A549 (cell line): ENCODE results near the gene OBSCN. TPM values are rescaled to one million over a fixed set of nuclear protein-coding genes. Genes with fewer than 3 reads are reported as not detected.
A peak's percentile ranks its signal among the peaks of the same experiment; 100 is the strongest.

Experiments used
- ATAC-seq, 2 experiments: fragments of 200-7000 bp in 1 of 2; fragments of >200 bp in 1 of 2; cut with Nextera tagmentation in 1 of 2; cut with Tn5 transposase in 1 of 2; 3 replicates each; pipeline versions ENCODE4 v1.8.0 to v1.9.1; 2018 to 2020; ENCODE audit warnings: mild to moderate bottlenecking in 1 of 2, moderate library complexity in 1 of 2
- CTCF ChIA-PET: fragments of 300-600 bp; sonication (Branson Sonifier 250); formaldehyde crosslinking; extraction: SDS; loops from one replicate; lab custom pipeline; 2021; ENCODE audit warnings: antibody characterized with exemption, inconsistent platforms; lab: Yijun Ruan, JAX
- POLR2A ChIA-PET: fragments of 350-600 bp; formaldehyde crosslinking; extraction: SDS; loops from one replicate; lab custom pipeline; 2021; ENCODE audit warnings: antibody characterized with exemption, inconsistent platforms; lab: Yijun Ruan, JAX
- DNase-seq, 2 experiments: peaks; one replicate each; pipeline versions ENCODE4 v3.0.0 to v3.0.0-alpha.2; 2011 to 2016; ENCODE audit warnings: low read depth in 1 of 2, low spot score in 1 of 2
- FAIRE-seq: peaks from 2 replicates; lab custom pipeline; 2011; peaks lifted over from hg19 to GRCh38; lab: Jason Lieb, UNC
- H3K27ac ChIP-seq, 2 experiments: fragments of >200 bp; sonication (Bioruptor Twin); formaldehyde crosslinking; 3 replicates each; pipeline ENCODE4 v1.5.1; 2016 to 2017
- H3K4me1 ChIP-seq: fragments of >200 bp; sonication (Bioruptor Twin); formaldehyde crosslinking; 3 replicates; pipeline ENCODE4 v1.6.1; 2016
- H3K4me2 ChIP-seq: fragments of >200 bp; sonication (Bioruptor Twin); formaldehyde crosslinking; 3 replicates; pipeline ENCODE4 v1.6.1; 2016
- H3K4me3 ChIP-seq: fragments of >200 bp; sonication (Bioruptor Twin); formaldehyde crosslinking; 3 replicates; pipeline ENCODE4 v1.5.1; 2016
- H3K9me3 ChIP-seq: fragments of >200 bp; sonication (Bioruptor Twin); formaldehyde crosslinking; 3 replicates; pipeline ENCODE4 v1.6.1; 2016
- BHLHE40 ChIP-seq: IDR thresholded peaks from 2 replicates; pipeline ENCODE4 v1.6.1; 2012; ENCODE audit warnings: low read depth, low read length, inconsistent platforms
- CEBPB ChIP-seq, 2 experiments: fragments of >200 bp in 1 of 2; sonication (Bioruptor Twin) in 1 of 2; formaldehyde crosslinking in 1 of 2; IDR thresholded peaks; 2 replicates each; pipeline ENCODE4 v1.6.1; 2012 to 2016
- CHD2 ChIP-seq: fragments of 150-350 bp; IDR thresholded peaks from 2 replicates; pipeline ENCODE4 v1.6.1; 2014; ENCODE audit warnings: low read length; ENCODE audit not compliant: partially characterized antibody
- CHD4 ChIP-seq: fragments of 200-600 bp; sonication (generic); IDR thresholded peaks from 2 replicates; pipeline ENCODE4 v1.6.1; 2016; ENCODE audit warnings: antibody characterized with exemption, mild to moderate bottlenecking, borderline replicate concordance
- EHMT2 ChIP-seq: fragments of 200-600 bp; sonication (generic); IDR thresholded peaks from 2 replicates; pipeline ENCODE4 v1.6.1; 2016; ENCODE audit warnings: antibody characterized with exemption, low read depth, mild to moderate bottlenecking, moderate library complexity
- EP300 ChIP-seq, 2 experiments: fragments of >200 bp; sonication (Bioruptor Twin); formaldehyde crosslinking; IDR thresholded peaks; 2 replicates in 1 of 2; 3 replicates in 1 of 2; pipeline ENCODE4 v1.6.1; 2016 to 2017
- ESRRA ChIP-seq: fragments of 150-350 bp; IDR thresholded peaks from 2 replicates; pipeline ENCODE4 v1.6.1; 2014; ENCODE audit warnings: mild to moderate bottlenecking, low read length, borderline replicate concordance
- FOSB ChIP-seq: fragments of 250-450 bp; sonication (Bioruptor Pico); IDR thresholded peaks from 2 replicates; pipeline ENCODE4 v1.5.0; 2020; ENCODE audit warnings: mild to moderate bottlenecking, moderate library complexity
- FOXS1 ChIP-seq: fragments of 250-450 bp; sonication (Bioruptor Pico); IDR thresholded peaks from 2 replicates; pipeline ENCODE4 v1.5.0; 2020; ENCODE audit warnings: mild to moderate bottlenecking, moderate library complexity
- GATA3 ChIP-seq: IDR thresholded peaks from 2 replicates; pipeline ENCODE4 v1.6.1; 2012; ENCODE audit warnings: borderline replicate concordance
- HOXA7 ChIP-seq: fragments of 250-450 bp; sonication (Bioruptor Pico); IDR thresholded peaks from 2 replicates; pipeline ENCODE4 v1.5.0; 2020; ENCODE audit warnings: mild to moderate bottlenecking, moderate library complexity
- HOXB13 ChIP-seq: fragments of 250-450 bp; sonication (Bioruptor Pico); IDR thresholded peaks from 2 replicates; pipeline ENCODE4 v1.5.0; 2020; ENCODE audit warnings: low read depth, mild to moderate bottlenecking, moderate library complexity
- JUN ChIP-seq, 2 experiments: fragments of >200 bp; sonication (Bioruptor Twin); formaldehyde crosslinking; IDR thresholded peaks; 2 replicates in 1 of 2; 3 replicates in 1 of 2; pipeline ENCODE4 v1.6.1; 2016 to 2017
- JUNB ChIP-seq: fragments of >200 bp; sonication (Bioruptor Twin); formaldehyde crosslinking; IDR thresholded peaks from 2 replicates; pipeline ENCODE4 v1.6.1; 2016
- KDM5A ChIP-seq: fragments of 200-600 bp; sonication (generic); IDR thresholded peaks from 2 replicates; pipeline ENCODE4 v1.6.1; 2016; ENCODE audit warnings: antibody characterized with exemption, mild to moderate bottlenecking
- MYC ChIP-seq: IDR thresholded peaks from 2 replicates; pipeline ENCODE4 v1.6.1; 2012; ENCODE audit warnings: mild to moderate bottlenecking, inconsistent platforms, low read length, improper control_type of control experiment, borderline replicate concordance
- NFE2L2 ChIP-seq: fragments of 150-350 bp; conservative IDR thresholded peaks from 2 replicates; pipeline ENCODE4 v1.6.1; 2014; ENCODE audit warnings: low read length
- NPAS2 ChIP-seq: fragments of 250-450 bp; sonication (Bioruptor Pico); IDR thresholded peaks from 2 replicates; pipeline ENCODE4 v1.8.0; 2022; ENCODE audit warnings: mild to moderate bottlenecking, moderate library complexity, borderline replicate concordance
- POLR2A ChIP-seq: IDR thresholded peaks from 2 replicates; pipeline ENCODE4 v1.6.1; 2012; ENCODE audit warnings: mild to moderate bottlenecking, low read length
- RAD21 ChIP-seq, 2 experiments: fragments of >200 bp in 1 of 2; sonication (Bioruptor Twin) in 1 of 2; formaldehyde crosslinking in 1 of 2; IDR thresholded peaks in 1 of 2; conservative IDR thresholded peaks in 1 of 2; 2 replicates in 1 of 2; 3 replicates in 1 of 2; pipeline ENCODE4 v1.6.1; 2012 to 2018; ENCODE audit warnings: inconsistent platforms in 1 of 2
- RARB ChIP-seq: fragments of 250-450 bp; sonication (Bioruptor Pico); IDR thresholded peaks from 2 replicates; pipeline ENCODE4 v1.8.0; 2021; ENCODE audit warnings: mild to moderate bottlenecking, moderate library complexity
- REST ChIP-seq: fragments of 200-600 bp; sonication (generic); IDR thresholded peaks from 2 replicates; pipeline ENCODE4 v1.6.1; 2016; ENCODE audit warnings: antibody characterized with exemption, mild to moderate bottlenecking, moderate library complexity
- RFX5 ChIP-seq: fragments of 450-650 bp; IDR thresholded peaks from 2 replicates; pipeline ENCODE4 v1.7.1; 2014; ENCODE audit warnings: antibody characterized with exemption, mild to moderate bottlenecking, moderate library complexity
- SMC3 ChIP-seq: fragments of >200 bp; sonication (Bioruptor Twin); formaldehyde crosslinking; IDR thresholded peaks from 3 replicates; pipeline ENCODE4 v1.6.1; 2018; ENCODE audit warnings: inconsistent platforms
- SREBF2 ChIP-seq: fragments of 450-650 bp; IDR thresholded peaks from 2 replicates; pipeline ENCODE4 v1.6.1; 2014; ENCODE audit warnings: mild to moderate bottlenecking, moderate library complexity
- TFCP2L1 ChIP-seq: fragments of 250-450 bp; sonication (Bioruptor Pico); IDR thresholded peaks from 2 replicates; pipeline ENCODE4 v1.5.0; 2021; ENCODE audit warnings: mild to moderate bottlenecking
- ZC3H11A ChIP-seq: fragments of 450-650 bp; IDR thresholded peaks from 2 replicates; pipeline ENCODE4 v1.6.1; 2014; ENCODE audit warnings: antibody characterized with exemption, mild to moderate bottlenecking
- ZFP36 ChIP-seq: fragments of 450-650 bp; IDR thresholded peaks from 2 replicates; pipeline ENCODE4 v1.6.1; 2014; ENCODE audit warnings: borderline replicate concordance; ENCODE audit not compliant: partially characterized antibody
- ZNF302 ChIP-seq: fragments of 250-450 bp; sonication (Bioruptor Pico); IDR thresholded peaks from 2 replicates; pipeline ENCODE4 v1.9.0; 2021; ENCODE audit warnings: inconsistent platforms, mild to moderate bottlenecking, moderate library complexity
- ZSCAN20 ChIP-seq: fragments of 250-450 bp; sonication (Bioruptor Pico); IDR thresholded peaks from 2 replicates; pipeline ENCODE4 v1.8.0; 2022; ENCODE audit warnings: mild to moderate bottlenecking, moderate library complexity
- WGBS: methylation state at CpG from one replicate; pipeline ENCODE4 v1.1.6; 2017; ENCODE audit errors: missing lambda C conversion rate; 5-methylcytosine and 5-hydroxymethylcytosine counted together
- polyA plus RNA-seq, 4 experiments: library from polyadenylated mRNA; depleted of rRNA in 3 of 4; stranded (reverse); fragments of >200 nt; fragmentation: RNase III in 1 of 4; extraction: RNeasy Plus Mini Kit Qiagen cat#74134 plus additional on column Dnase treatment in 1 of 4; gene quantifications; 2 replicates in 3 of 4; 3 replicates in 1 of 4; pipeline ENCODE4 v1.2.3, GENCODE V29; 2011 to 2017

Gene OBSCN
- polyA plus RNA-seq, 2 of the 4 experiments (the other 2 are of a cell fraction), result 3.1 to 6.8 TPM

DNA sequence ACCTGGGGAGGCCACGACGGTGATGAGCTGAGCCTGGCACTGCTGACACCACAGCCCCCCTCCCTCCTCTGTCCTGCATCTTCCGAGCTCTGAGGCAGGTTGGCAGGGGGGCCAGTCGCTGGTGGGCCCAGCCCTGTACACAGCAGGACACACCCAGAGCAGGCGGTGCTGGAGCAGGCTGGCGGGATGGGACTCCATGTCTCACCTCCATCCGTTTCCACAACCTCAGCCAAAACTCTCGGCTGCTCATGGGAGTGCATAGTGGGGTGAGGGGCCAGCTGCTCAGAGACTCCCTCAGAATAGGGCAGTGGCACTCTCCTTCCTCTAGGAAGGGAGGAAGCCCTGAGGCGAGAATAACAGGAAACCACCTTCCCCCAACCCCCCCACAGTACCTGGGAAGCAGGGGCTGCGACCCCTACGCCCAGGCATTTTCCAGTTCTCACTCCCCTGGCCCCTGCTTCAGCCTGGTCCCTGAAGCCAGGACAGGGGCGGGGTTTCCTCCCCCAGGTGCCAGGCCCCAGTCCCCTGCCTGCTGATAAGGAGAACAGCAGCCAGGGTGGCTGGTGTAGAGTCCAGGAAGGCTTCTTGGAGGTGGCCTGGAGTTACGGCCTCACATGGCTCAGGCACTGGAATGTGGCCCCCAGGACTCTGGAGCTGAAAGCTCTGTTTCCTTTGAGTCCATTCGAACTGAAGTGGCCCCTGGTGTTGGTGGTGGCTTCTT, 45.4 kb upstream of the OBSCN start:
- no peak for TF ChIP-seq POLR2A
- TF ChIP-seq SREBF2, result no peak
- TF ChIP-seq ZSCAN20, result no peak
- TF ChIP-seq ZNF302, result no peak
- TF ChIP-seq FOXS1 (CRISPR knock-in tag), result no peak
- TF ChIP-seq ZFP36, result peak; percentile 5
- Histone ChIP-seq H3K27ac (peak overlapping the region in 1 of 2 experiments; percentile 29; a peak in 1 of 6 replicates), H3K4me3 (no peak overlapping the region), H3K4me1 (peaks cover 11% of the 10 kb centered on the region; the same call in 2 of the 3 replicates), H3K9me3 (no peaks in the 10 kb centered on the region), H3K4me2 (no peak overlapping the region)
- POLR2A ChIA-PET, result no interaction called here
- CTCF ChIA-PET, result interaction anchor here (2.9 to 7.4 kb wide), 2 partner anchors 8 to 32 kb away, joined by 11 to 89 read pairs; no protein-coding TSS in a partner anchor
- 75% methylated on average over 10 of the region's 14 CpGs for WGBS
- ATAC-seq, result no peak
- no peak for DNase-seq
- no peak for FAIRE-seq

GRCh38 chr1:228163007-228163753, 44.7 kb upstream of the OBSCN start:
- ChIA-PET POLR2A (no interaction called here), CTCF (interaction anchor here (2.6 to 7.4 kb wide), 3 partner anchors 9 to 33 kb away, joined by 11 to 89 read pairs (median 11); no protein-coding TSS in a partner anchor)
- no peak for ATAC-seq
- DNase-seq, result no peak
- TF ChIP-seq JUN (IDR thresholded peaks at IDR 0.05), result no peak
- TF ChIP-seq KDM5A, result no peak
- no peak for TF ChIP-seq ESRRA
- no peak for TF ChIP-seq FOSB
- TF ChIP-seq BHLHE40, result no peak
- no peak for TF ChIP-seq POLR2A
- no peak for TF ChIP-seq TFCP2L1 (CRISPR knock-in tag)
- no peak for TF ChIP-seq EP300 (IDR thresholded peaks at IDR 0.05)
- TF ChIP-seq JUNB, result no peak
- no peak for TF ChIP-seq SMC3
- no peak for TF ChIP-seq RAD21 (conservative IDR thresholded peaks at IDR 0.05 in 1 of 2, IDR thresholded peaks at IDR 0.05 in 1 of 2)
- TF ChIP-seq CHD4, result no peak
- TF ChIP-seq EHMT2, result no peak
- TF ChIP-seq ZC3H11A, result no peak
- TF ChIP-seq CEBPB (IDR thresholded peaks at IDR 0.05), result no peak
- TF ChIP-seq RFX5, result no peak
- no peak for TF ChIP-seq NFE2L2
- Histone ChIP-seq H3K9me3 (no peaks in the 10 kb centered on the region), H3K4me3 (no peak overlapping the region), H3K4me2 (no peak overlapping the region), H3K4me1 (peaks cover 11% of the 10 kb centered on the region; the same call in 2 of the 3 replicates), H3K27ac (peak overlapping the region in 1 of 2 experiments; percentile 29; a peak in 1 of 6 replicates)
- WGBS, result 89% methylated on average over 25 of the region's 30 CpGs
- FAIRE-seq, result no peak

DNA sequence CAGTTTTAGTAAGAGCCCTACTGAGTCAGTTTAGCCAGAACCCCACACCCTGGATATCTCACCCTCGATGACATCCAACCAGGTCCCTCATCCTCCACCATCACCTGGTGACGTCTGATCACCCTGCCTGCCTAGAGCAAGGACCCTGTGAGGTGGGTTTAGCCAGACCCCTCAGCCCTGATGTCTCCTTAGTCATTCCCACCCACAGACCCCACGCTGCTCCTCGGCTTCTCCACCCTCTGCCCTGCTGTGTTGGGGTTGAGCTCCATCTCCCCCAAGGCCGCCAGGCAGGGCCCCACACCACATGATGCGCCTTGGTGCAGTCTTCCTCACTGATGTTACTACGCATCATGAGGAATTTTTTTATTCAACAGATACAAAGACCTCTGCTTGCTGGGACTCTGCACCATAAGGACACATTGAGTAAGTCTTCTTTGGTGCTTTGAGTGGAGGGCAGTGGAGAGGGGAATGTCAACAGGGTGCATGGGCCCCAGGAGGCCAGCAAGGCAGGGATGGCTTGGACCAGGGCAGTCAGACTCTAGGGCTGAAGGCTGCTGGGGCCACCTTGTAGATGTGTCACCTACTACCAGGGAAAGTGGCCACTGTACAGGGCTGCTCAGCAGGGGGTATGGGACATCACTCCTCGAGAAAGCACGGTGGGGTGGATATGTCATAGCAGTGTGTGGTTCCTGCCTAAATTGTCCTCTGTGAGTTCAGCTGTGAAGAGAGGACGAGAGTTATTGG, 43.9 kb upstream of the OBSCN start:
- POLR2A ChIA-PET, result interaction anchor here (1.8 to 3.4 kb wide), 2 partner anchors 12 to 23 kb away, joined by 19 to 35 read pairs; partner anchors contain the start of gene GUK1
- TF ChIP-seq MYC (no peak), CHD2 (no peak), NFE2L2 (no peak), HOXA7 (CRISPR knock-in tag) (no peak), NPAS2 (CRISPR knock-in tag) (no peak), GATA3 (no peak), FOXS1 (CRISPR knock-in tag) (no peak), FOSB (no peak), RARB (CRISPR knock-in tag) (no peak), REST (no peak), HOXB13 (CRISPR knock-in tag) (no peak), CHD4 (no peak), ESRRA (no peak), SMC3 (no peak)

More for the DNA sequence above, 43.9 kb upstream of the OBSCN start:
- Histone ChIP-seq H3K9me3 (no peaks in the 10 kb centered on the region), H3K4me3 (no peak overlapping the region), H3K4me1 (peaks cover 11% of the 10 kb centered on the region; the same call in 2 of the 3 replicates), H3K4me2 (no peak overlapping the region), H3K27ac (peak overlapping the region in 1 of 2 experiments; percentile 88; a peak in 2 of 6 replicates)
- ATAC-seq, result no peak
- FAIRE-seq, result no peak
- 95% methylated on average over 10 of the region's 10 CpGs for WGBS
- CTCF ChIA-PET, result interaction anchor here (2.0 to 7.4 kb wide), 5 partner anchors 10 to 351 kb away, joined by 8 to 89 read pairs (median 11); no protein-coding TSS in a partner anchor
- no peak for DNase-seq
